ENCODE data around the gene ZMAT5.

DNA sequence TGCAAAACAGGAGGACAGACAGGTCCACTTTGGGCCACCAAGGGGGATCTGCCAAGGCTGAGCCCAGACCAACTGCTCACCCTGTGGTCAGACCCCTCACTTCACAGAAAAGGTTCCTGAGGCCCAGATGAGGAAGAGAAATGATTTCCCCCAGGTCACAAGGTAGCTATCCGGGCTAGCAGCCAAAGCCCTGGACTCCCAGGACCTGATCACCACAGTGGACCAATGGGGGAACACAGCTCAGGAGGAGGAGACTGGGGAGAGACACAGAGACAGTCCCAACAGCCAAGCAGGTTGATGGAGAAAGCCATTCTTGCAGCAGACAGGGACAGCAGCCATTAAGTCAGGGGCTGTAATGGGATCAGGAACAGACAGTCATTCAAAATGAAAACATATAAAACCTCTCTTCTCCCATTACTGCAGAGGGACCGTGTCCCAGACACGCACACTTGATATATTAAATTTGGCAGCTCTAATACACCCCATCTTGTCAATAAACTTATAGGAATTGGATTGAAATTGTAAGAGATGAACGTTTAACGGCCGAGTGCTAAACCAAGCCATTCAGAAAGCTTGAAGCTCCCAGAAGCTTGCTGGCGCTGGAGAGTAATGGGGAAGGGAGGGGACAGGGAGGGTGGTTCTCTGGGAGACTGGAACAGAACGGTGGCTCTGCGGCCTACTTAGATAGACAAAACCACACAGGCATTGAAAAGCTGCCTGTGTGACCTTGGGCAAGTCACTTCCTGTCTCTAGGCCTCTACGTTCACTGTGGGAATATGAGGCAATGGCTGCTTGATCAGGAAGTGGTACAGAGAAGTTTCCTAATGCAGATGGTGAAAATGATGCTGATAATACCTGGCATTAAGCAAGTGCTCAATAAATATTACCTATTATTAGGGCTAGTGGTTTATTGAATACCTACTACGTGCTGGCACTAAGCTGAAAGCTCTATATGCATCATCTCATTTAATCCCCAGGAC is 16.0 kb downstream of the ZMAT5 start:
- TF ChIP-seq, protein P1, sequence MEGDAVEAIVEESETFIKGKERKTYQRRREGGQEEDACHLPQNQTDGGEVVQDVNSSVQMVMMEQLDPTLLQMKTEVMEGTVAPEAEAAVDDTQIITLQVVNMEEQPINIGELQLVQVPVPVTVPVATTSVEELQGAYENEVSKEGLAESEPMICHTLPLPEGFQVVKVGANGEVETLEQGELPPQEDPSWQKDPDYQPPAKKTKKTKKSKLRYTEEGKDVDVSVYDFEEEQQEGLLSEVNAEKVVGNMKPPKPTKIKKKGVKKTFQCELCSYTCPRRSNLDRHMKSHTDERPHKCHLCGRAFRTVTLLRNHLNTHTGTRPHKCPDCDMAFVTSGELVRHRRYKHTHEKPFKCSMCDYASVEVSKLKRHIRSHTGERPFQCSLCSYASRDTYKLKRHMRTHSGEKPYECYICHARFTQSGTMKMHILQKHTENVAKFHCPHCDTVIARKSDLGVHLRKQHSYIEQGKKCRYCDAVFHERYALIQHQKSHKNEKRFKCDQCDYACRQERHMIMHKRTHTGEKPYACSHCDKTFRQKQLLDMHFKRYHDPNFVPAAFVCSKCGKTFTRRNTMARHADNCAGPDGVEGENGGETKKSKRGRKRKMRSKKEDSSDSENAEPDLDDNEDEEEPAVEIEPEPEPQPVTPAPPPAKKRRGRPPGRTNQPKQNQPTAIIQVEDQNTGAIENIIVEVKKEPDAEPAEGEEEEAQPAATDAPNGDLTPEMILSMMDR (IDR thresholded peaks at IDR 0.05) = no peak
- TF ChIP-seq POLR2A (IDR thresholded peaks at IDR 0.05) (no peak), EP300 (IDR thresholded peaks at IDR 0.05) (no peak)

Measured in tibial nerve (tissue), 4 donors.